ENCODE results near the gene GNG12. TPM values are rescaled to one million over a fixed set of nuclear protein-coding genes. Genes with fewer than 3 reads are reported as not detected.

GNG12 gene
- polyA plus RNA-seq, 3 donors: 0.03 TPM; not detected in 2

GRCh38 chr1:67721650-67722291, 111.5 kb downstream of the GNG12 start:
- peaks cover 4% of the 10 kb centered on the region for H3K4me1 Mint-ChIP-seq
- Histone ChIP-seq H3K27me3 (ENCODE audit: control insufficient read depth in 2 of 2, insufficient read depth in 2 of 2, low read length in 2 of 2) (no peaks in the 10 kb centered on the region), H3K4me1 (ENCODE audit: control insufficient read depth in 1 of 2, insufficient read depth in 2 of 2, low read length in 2 of 2) (peaks cover 3 to 5% of the 10 kb centered on the region in 2 donors), H2AFZ (ENCODE audit: insufficient read depth, low read depth, low read length, poor library complexity, severe bottlenecking) (no peak overlapping the region), H3K9me3 (replicated peaks in 1 of 2; ENCODE audit: control insufficient read depth in 1 of 2, insufficient read depth in 1 of 2, low read length in 2 of 2) (no peaks in the 10 kb centered on the region), H3K36me3 (replicated peaks in 1 of 2; ENCODE audit: control insufficient read depth in 1 of 2, insufficient read depth in 2 of 2, low read length in 2 of 2) (no peaks in the 10 kb centered on the region), H3K79me2 (ENCODE audit: insufficient read depth, low read length) (no peaks in the 10 kb centered on the region), H4K20me1 (ENCODE audit: insufficient read depth, low read length) (no peaks in the 10 kb centered on the region), H3K27ac (ENCODE audit: low read depth in 1 of 2, low read length in 2 of 2) (no peak overlapping the region), H3K9ac (ENCODE audit: insufficient read depth, low read length, poor library complexity, severe bottlenecking) (no peak overlapping the region), H3K4me3 (replicated peaks in 1 of 3; ENCODE audit: low read depth in 2 of 3, low read length in 3 of 3) (no peak overlapping the region), H3K4me2 (replicated peaks; ENCODE audit: extremely low read depth, low read length, poor library complexity, severe bottlenecking) (no peak overlapping the region)
- no peak for TF ChIP-seq CTCF (IDR thresholded peaks at IDR 0.05)
- no peak overlapping the region for H3K4me3 Mint-ChIP-seq
- H3K9me3 Mint-ChIP-seq: no peaks in the 10 kb centered on the region
- no peaks in the 10 kb centered on the region for H3K27me3 Mint-ChIP-seq (ENCODE audit: low read depth in 3 of 3)
- H3K36me3 Mint-ChIP-seq: no peaks in the 10 kb centered on the region
- intact Hi-C loops (cut with micrococcal nuclease): loop anchor here in 1 of 2 donors (5.0 kb wide), 1 partner anchor 34 kb away; the partner anchor contains the start of gene GADD45A
- WGBS (ENCODE audit: insufficient coverage): no CpG with 5 or more reads among the region's 2 CpGs
- no peak for DNase-seq
- H3K27ac Mint-ChIP-seq: no peak overlapping the region

GRCh38 chr1:67721112-67721511, 112.2 kb downstream of the GNG12 start:
- H3K4me3 Mint-ChIP-seq: no peak overlapping the region
- Histone ChIP-seq H3K4me2 (replicated peaks; ENCODE audit: extremely low read depth, low read length, poor library complexity, severe bottlenecking) (no peak overlapping the region), H3K36me3 (replicated peaks in 1 of 2; ENCODE audit: control insufficient read depth in 1 of 2, insufficient read depth in 2 of 2, low read length in 2 of 2) (no peaks in the 10 kb centered on the region), H3K4me1 (ENCODE audit: control insufficient read depth in 1 of 2, insufficient read depth in 2 of 2, low read length in 2 of 2) (peaks cover under 1 to 5% of the 10 kb centered on the region in 2 donors), H3K79me2 (ENCODE audit: insufficient read depth, low read length) (no peaks in the 10 kb centered on the region), H3K27me3 (ENCODE audit: control insufficient read depth in 2 of 2, insufficient read depth in 2 of 2, low read length in 2 of 2) (no peaks in the 10 kb centered on the region), H3K4me3 (replicated peaks in 1 of 3; ENCODE audit: low read depth in 2 of 3, low read length in 3 of 3) (no peak overlapping the region), H3K27ac (ENCODE audit: low read depth in 1 of 2, low read length in 2 of 2) (no peak overlapping the region), H4K20me1 (ENCODE audit: insufficient read depth, low read length) (no peaks in the 10 kb centered on the region), H3K9ac (ENCODE audit: insufficient read depth, low read length, poor library complexity, severe bottlenecking) (no peak overlapping the region), H2AFZ (ENCODE audit: insufficient read depth, low read depth, low read length, poor library complexity, severe bottlenecking) (no peak overlapping the region), H3K9me3 (replicated peaks in 1 of 2; ENCODE audit: control insufficient read depth in 1 of 2, insufficient read depth in 1 of 2, low read length in 2 of 2) (no peaks in the 10 kb centered on the region)
- 90% methylated on average over 2 of the region's 4 CpGs for WGBS (ENCODE audit: insufficient coverage)
- intact Hi-C loops (cut with micrococcal nuclease): loop anchor here in 1 of 2 donors (5.0 kb wide), 1 partner anchor 34 kb away; the partner anchor contains the start of gene GADD45A
- no peaks in the 10 kb centered on the region for H3K27me3 Mint-ChIP-seq (ENCODE audit: low read depth in 3 of 3)
- no peak for TF ChIP-seq CTCF (IDR thresholded peaks at IDR 0.05)
- H3K36me3 Mint-ChIP-seq: no peaks in the 10 kb centered on the region
- DNase-seq: no peak
- peaks cover 2% of the 10 kb centered on the region for H3K4me1 Mint-ChIP-seq
- H3K27ac Mint-ChIP-seq: no peak overlapping the region
- no peaks in the 10 kb centered on the region for H3K9me3 Mint-ChIP-seq

Data from CD14-positive monocyte (primary cell).